ENCODE measurements around the gene KRT33B.
"Not testable (repeated sequence)": the region's sequence is repeated elsewhere in the genome, so short reads cannot be mapped to it uniquely, and the experiment has no call there.

KRT33B gene

DNA sequence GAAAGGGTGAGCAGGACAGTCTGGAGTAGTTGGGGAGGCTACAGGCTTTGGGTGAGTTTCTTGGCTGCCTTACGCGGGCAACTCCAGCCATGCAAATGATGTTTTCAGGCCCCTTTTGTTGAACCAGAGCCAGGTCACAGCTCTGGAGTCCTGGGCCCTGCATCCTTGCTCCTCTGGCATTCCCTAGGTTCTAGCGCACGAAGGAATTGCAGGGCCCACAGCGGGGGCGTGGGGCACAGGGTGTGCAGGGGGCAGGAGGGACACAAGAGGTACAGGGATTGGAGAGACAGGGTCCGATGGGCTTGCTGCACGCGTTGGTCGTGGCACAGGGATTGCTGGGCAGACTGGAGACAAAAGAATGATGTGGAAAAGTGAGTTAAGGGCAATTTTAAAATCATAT is 24.2 kb upstream of the KRT33B start:
- Histone ChIP-seq H3K9me3 (ENCODE audit: control insufficient read depth in 1 of 2, low read length in 2 of 2) (no peaks in the 10 kb centered on the region), H3K4me3 (ENCODE audit: low read depth in 1 of 2, low read length in 2 of 2) (no peak overlapping the region), H3K27me3 (ENCODE audit: control insufficient read depth in 1 of 2, insufficient read depth in 2 of 2, low read length in 2 of 2) (no peaks in the 10 kb centered on the region), H3K36me3 (ENCODE audit: control insufficient read depth in 1 of 2, insufficient read depth in 2 of 2, low read length in 2 of 2) (no peaks in the 10 kb centered on the region), H3K27ac (ENCODE audit: low read depth, low read length) (no peak overlapping the region), H3K4me1 (ENCODE audit: control insufficient read depth in 1 of 2, insufficient read depth in 2 of 2, low read length in 2 of 2) (no peaks in the 10 kb centered on the region), H3K9ac (ENCODE audit: low read depth in 1 of 2, low read length in 2 of 2) (no peak overlapping the region)

DNA sequence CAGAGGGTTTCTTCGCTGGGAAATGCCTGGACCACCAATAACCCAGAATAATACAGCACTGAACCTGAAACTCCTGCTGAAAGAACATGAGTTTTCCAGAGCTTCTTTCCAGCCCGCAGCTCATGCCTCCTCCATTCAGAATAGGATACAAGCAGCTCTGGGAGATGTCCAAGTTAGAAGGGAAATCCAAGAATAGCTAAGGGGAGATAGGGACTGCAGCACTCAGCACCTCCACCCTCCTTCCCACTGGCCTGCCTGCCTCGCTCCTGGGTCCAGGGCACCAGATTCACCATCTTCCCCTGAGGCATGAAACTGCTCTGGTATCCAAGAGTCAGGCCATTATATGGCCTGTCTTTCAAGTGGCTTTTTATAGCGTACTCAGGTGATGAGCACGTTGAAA is 23.7 kb upstream of the KRT33B start:
- Histone ChIP-seq H3K36me3 (ENCODE audit: control insufficient read depth in 1 of 2, insufficient read depth in 2 of 2, low read length in 2 of 2) (no peaks in the 10 kb centered on the region), H3K27me3 (ENCODE audit: control insufficient read depth in 1 of 2, insufficient read depth in 2 of 2, low read length in 2 of 2) (no peaks in the 10 kb centered on the region)

DNA sequence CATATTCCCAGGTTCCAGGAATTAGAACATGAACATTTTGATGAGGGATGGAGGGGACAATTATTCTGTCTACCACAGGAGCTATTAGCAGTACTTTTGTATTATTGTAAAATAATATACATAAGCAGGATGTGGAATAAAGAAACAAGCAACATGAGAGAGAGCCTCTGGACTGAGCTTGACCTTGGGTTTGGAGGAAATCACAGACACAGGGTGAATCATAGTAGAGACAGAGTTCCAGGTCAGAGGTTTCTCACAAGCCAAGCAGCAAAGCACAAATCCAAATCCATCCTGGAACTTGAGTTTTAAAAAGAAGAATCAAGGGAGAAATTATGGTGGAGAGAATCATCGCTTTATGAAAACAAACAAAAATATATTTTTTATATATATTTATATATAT is 22.7 kb upstream of the KRT33B start:
- Histone ChIP-seq H3K4me3 (ENCODE audit: low read depth in 1 of 2, low read length in 2 of 2) (no peak overlapping the region), H3K9ac (ENCODE audit: low read depth in 1 of 2, low read length in 2 of 2) (no peak overlapping the region), H3K36me3 (ENCODE audit: control insufficient read depth in 1 of 2, insufficient read depth in 2 of 2, low read length in 2 of 2) (no peaks in the 10 kb centered on the region), H3K4me1 (ENCODE audit: control insufficient read depth in 1 of 2, insufficient read depth in 2 of 2, low read length in 2 of 2) (no peaks in the 10 kb centered on the region), H3K27me3 (ENCODE audit: control insufficient read depth in 1 of 2, insufficient read depth in 2 of 2, low read length in 2 of 2) (no peaks in the 10 kb centered on the region), H3K27ac (ENCODE audit: low read depth, low read length) (no peak overlapping the region), H3K9me3 (ENCODE audit: control insufficient read depth in 1 of 2, low read length in 2 of 2) (no peaks in the 10 kb centered on the region)

More for the DNA sequence above, 23.7 kb upstream of the KRT33B start:
- Histone ChIP-seq H3K9ac (ENCODE audit: low read depth in 1 of 2, low read length in 2 of 2) (no peak overlapping the region), H3K27ac (ENCODE audit: low read depth, low read length) (no peak overlapping the region), H3K4me1 (ENCODE audit: control insufficient read depth in 1 of 2, insufficient read depth in 2 of 2, low read length in 2 of 2) (no peaks in the 10 kb centered on the region), H3K4me3 (ENCODE audit: low read depth in 1 of 2, low read length in 2 of 2) (no peak overlapping the region), H3K9me3 (ENCODE audit: control insufficient read depth in 1 of 2, low read length in 2 of 2) (no peaks in the 10 kb centered on the region)

DNA sequence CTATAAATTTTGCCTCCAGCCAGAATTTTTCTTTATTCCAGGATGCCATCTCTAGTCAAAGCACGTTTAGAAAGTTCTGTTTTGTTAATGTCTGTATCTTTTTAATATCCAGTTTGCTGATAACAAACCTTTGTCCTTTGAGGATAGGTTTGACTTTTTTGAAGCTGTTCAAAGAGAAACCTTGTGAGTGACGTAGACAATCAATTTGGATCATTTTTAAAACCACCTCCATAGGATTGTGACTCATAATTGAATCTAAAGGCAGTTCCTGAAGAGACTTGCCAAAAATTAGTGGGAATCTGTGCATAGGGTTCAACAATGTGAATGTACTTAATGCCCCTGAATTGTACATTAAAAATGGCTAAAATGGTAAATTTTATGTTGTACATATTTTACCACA is 21.9 kb upstream of the KRT33B start:
- no peaks in the 10 kb centered on the region for H3K27me3 ChIP-seq (ENCODE audit: control insufficient read depth in 1 of 2, insufficient read depth in 2 of 2, low read length in 2 of 2)
- H3K9me3 ChIP-seq (ENCODE audit: control insufficient read depth in 1 of 2, low read length in 2 of 2) = no peaks in the 10 kb centered on the region
- no peak overlapping the region for H3K27ac ChIP-seq (ENCODE audit: low read depth, low read length)
- no peak overlapping the region for H3K4me3 ChIP-seq (ENCODE audit: low read depth in 1 of 2, low read length in 2 of 2)
- H3K4me1 ChIP-seq (ENCODE audit: control insufficient read depth in 1 of 2, insufficient read depth in 2 of 2, low read length in 2 of 2) = no peaks in the 10 kb centered on the region
- H3K36me3 ChIP-seq (ENCODE audit: control insufficient read depth in 1 of 2, insufficient read depth in 2 of 2, low read length in 2 of 2) = no peaks in the 10 kb centered on the region
- no peak overlapping the region for H3K9ac ChIP-seq (ENCODE audit: low read depth in 1 of 2, low read length in 2 of 2)

DNA sequence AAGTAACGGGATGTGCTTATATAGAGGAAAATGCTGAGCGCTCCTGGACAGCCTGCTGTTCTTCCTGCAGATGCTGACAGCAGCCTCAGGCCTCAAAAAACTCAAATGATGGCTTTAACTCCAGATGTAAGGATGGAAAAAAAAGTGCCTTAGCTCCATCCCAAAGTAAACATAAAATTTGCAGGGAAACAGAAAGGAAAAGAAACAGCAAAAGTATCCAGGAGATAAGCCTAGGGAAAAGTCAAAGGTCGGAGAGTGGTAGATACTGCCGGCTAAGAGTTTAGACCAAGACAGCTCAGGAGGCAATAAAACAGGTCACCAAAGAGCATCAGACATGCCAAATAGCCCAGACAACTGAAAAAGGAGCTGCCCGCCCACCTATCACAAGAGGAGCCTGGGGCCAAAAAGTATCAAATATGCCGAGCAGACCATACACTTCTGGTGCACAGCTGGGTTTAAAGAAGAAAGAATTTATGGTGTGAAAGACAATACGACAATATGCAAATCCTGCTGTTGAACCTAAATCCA is 20.9 kb upstream of the KRT33B start:
- Histone ChIP-seq H3K36me3 (ENCODE audit: control insufficient read depth in 1 of 2, insufficient read depth in 2 of 2, low read length in 2 of 2) (no peaks in the 10 kb centered on the region), H3K4me1 (ENCODE audit: control insufficient read depth in 1 of 2, insufficient read depth in 2 of 2, low read length in 2 of 2) (no peaks in the 10 kb centered on the region), H3K9me3 (ENCODE audit: control insufficient read depth in 1 of 2, low read length in 2 of 2) (no peaks in the 10 kb centered on the region), H3K4me3 (ENCODE audit: low read depth in 1 of 2, low read length in 2 of 2) (no peak overlapping the region), H3K27ac (ENCODE audit: low read depth, low read length) (no peak overlapping the region), H3K9ac (ENCODE audit: low read depth in 1 of 2, low read length in 2 of 2) (no peak overlapping the region), H3K27me3 (ENCODE audit: control insufficient read depth in 1 of 2, insufficient read depth in 2 of 2, low read length in 2 of 2) (no peaks in the 10 kb centered on the region)

DNA sequence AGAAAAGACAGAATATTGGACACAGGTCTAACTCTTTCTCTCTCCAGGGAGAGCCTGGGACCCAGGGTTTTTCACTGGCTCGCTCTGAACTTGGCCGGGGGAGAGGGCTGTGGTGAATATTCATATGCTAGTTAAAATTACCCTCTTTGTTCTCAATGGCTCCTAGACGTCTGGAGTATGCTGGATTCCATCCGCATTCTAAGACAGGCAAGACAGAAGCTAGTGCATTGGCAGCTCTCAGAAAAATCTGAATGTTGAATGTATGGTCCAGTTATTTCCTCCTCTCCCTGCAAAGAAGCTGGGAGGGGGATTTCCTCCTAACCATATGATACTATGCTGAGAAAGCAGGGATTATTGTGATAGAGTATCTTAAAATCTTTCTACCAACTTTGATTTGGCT is 18.1 kb upstream of the KRT33B start:
- H3K4me1 ChIP-seq (ENCODE audit: control insufficient read depth in 1 of 2, insufficient read depth in 2 of 2, low read length in 2 of 2) = no peaks in the 10 kb centered on the region
- no peak overlapping the region for H3K4me3 ChIP-seq (ENCODE audit: low read depth in 1 of 2, low read length in 2 of 2)
- no peak overlapping the region for H3K27ac ChIP-seq (ENCODE audit: low read depth, low read length)
- H3K27me3 ChIP-seq (ENCODE audit: control insufficient read depth in 1 of 2, insufficient read depth in 2 of 2, low read length in 2 of 2) = no peaks in the 10 kb centered on the region
- H3K9ac ChIP-seq (ENCODE audit: low read depth in 1 of 2, low read length in 2 of 2) = no peak overlapping the region
- no peaks in the 10 kb centered on the region for H3K36me3 ChIP-seq (ENCODE audit: control insufficient read depth in 1 of 2, insufficient read depth in 2 of 2, low read length in 2 of 2)
- no peaks in the 10 kb centered on the region for H3K9me3 ChIP-seq (ENCODE audit: control insufficient read depth in 1 of 2, low read length in 2 of 2)

DNA sequence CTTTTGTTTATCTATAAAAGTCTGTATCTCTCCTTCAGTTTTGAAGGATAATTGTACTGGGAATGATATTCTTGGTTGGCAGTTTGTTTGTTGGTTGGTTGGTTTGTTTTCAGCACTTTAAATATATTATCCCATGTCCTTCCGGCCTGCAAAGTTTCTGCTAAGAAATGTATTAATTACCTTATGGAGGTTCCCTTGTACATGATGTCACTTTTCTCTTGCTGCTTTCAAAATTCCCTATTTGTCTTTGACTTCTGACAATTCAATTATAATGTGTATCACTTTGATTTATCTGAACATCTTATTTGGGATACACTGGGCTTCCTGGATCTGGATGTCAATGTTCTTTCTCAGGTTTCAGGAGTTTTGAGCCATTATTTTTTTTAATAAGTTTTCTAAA is 16.6 kb upstream of the KRT33B start:
- Histone ChIP-seq H3K36me3 (ENCODE audit: control insufficient read depth in 1 of 2, insufficient read depth in 2 of 2, low read length in 2 of 2) (no peaks in the 10 kb centered on the region), H3K4me1 (ENCODE audit: control insufficient read depth in 1 of 2, insufficient read depth in 2 of 2, low read length in 2 of 2) (no peaks in the 10 kb centered on the region), H3K4me3 (ENCODE audit: low read depth in 1 of 2, low read length in 2 of 2) (no peak overlapping the region), H3K27ac (ENCODE audit: low read depth, low read length) (no peak overlapping the region), H3K9ac (ENCODE audit: low read depth in 1 of 2, low read length in 2 of 2) (no peak overlapping the region), H3K9me3 (ENCODE audit: control insufficient read depth in 1 of 2, low read length in 2 of 2) (no peaks in the 10 kb centered on the region), H3K27me3 (ENCODE audit: control insufficient read depth in 1 of 2, insufficient read depth in 2 of 2, low read length in 2 of 2) (no peaks in the 10 kb centered on the region)

DNA sequence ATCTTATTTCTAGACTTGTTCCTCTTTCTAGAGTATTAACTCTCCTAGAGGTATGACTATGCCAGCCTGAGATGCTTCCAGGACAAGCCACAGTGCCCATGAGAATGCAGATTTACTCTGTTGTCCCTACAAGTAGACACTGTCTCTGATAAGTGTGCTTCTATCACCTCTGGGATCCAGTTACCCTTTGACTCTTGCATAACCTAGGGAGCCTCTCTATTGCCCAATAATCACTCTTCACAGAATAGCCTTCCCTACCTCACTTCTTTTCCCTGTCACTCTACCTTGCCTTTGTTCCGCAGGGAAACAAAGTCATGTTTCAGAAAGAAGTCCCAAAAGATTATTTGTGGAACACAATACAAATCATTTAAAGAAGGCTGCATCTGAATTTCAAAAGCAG is 14.1 kb upstream of the KRT33B start:
- no peaks in the 10 kb centered on the region for H3K36me3 ChIP-seq (ENCODE audit: control insufficient read depth in 1 of 2, insufficient read depth in 2 of 2, low read length in 2 of 2)

DNA sequence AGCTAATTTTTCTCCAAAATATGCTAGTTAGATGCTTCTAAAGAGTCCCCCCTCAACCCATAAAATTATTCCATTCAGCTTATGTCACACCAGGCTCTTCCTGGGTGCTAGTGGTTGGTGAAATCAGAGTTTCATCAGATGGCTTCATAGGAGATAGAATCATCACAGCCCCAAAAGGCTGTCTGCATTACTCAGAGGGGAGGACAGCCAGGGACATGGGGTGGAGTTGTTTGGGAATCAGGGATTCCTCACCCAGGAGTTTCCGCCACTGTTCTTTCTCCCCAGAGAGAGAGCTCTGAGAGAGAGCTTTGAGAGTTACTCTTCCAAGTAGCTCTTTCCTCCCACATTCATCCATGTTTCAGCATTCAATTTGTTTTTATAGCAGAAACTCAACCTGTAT is 12.8 kb upstream of the KRT33B start:
- H3K4me1 ChIP-seq (ENCODE audit: control insufficient read depth in 1 of 2, insufficient read depth in 2 of 2, low read length in 2 of 2) = no peaks in the 10 kb centered on the region
- no peak overlapping the region for H3K4me3 ChIP-seq (ENCODE audit: low read depth in 1 of 2, low read length in 2 of 2)
- H3K27me3 ChIP-seq (ENCODE audit: control insufficient read depth in 1 of 2, insufficient read depth in 2 of 2, low read length in 2 of 2) = peaks cover 0 to 5% of the 10 kb centered on the region in 2 donors
- H3K36me3 ChIP-seq (ENCODE audit: control insufficient read depth in 1 of 2, insufficient read depth in 2 of 2, low read length in 2 of 2) = no peaks in the 10 kb centered on the region
- H3K27ac ChIP-seq (ENCODE audit: low read depth, low read length) = no peak overlapping the region
- no peaks in the 10 kb centered on the region for H3K9me3 ChIP-seq (ENCODE audit: control insufficient read depth in 1 of 2, low read length in 2 of 2)
- no peak overlapping the region for H3K9ac ChIP-seq (ENCODE audit: low read depth in 1 of 2, low read length in 2 of 2)

More for the DNA sequence above, 14.1 kb upstream of the KRT33B start:
- Histone ChIP-seq H3K27me3 (ENCODE audit: control insufficient read depth in 1 of 2, insufficient read depth in 2 of 2, low read length in 2 of 2) (no peaks in the 10 kb centered on the region), H3K4me1 (ENCODE audit: control insufficient read depth in 1 of 2, insufficient read depth in 2 of 2, low read length in 2 of 2) (no peaks in the 10 kb centered on the region), H3K9ac (ENCODE audit: low read depth in 1 of 2, low read length in 2 of 2) (no peak overlapping the region), H3K9me3 (ENCODE audit: control insufficient read depth in 1 of 2, low read length in 2 of 2) (no peaks in the 10 kb centered on the region), H3K27ac (ENCODE audit: low read depth, low read length) (no peak overlapping the region), H3K4me3 (ENCODE audit: low read depth in 1 of 2, low read length in 2 of 2) (no peak overlapping the region)

DNA sequence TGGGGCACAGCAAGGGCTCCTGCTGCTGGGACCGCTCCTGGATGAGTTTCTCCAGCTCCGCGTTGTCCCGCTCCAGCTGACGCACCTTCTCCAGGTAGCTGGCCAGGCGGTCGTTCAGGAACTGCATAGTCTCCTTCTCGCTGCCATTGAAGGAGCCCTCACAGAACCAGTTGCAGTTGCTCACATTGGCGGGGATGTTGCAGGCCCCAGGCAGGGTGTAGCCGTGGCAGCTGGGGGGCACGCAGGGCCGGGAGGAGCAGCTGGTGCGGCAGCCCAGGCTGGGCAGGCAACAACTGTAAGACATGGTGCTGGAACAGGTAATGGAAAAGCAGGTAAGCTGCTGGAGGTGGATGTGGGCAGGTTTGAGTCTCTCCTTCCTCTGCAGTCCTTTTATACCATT is 12.3 kb upstream of the KRT33B start, which contains the start of gene KRT34:
Gene KRT34 (minus strand): TSS at position 364 of the 400 bp plus-strand sequence. CDS start 60 bp downstream, at position 304.
- H3K36me3 ChIP-seq (ENCODE audit: control insufficient read depth in 1 of 2, insufficient read depth in 2 of 2, low read length in 2 of 2); H3K9ac ChIP-seq (ENCODE audit: low read depth in 1 of 2, low read length in 2 of 2); H3K4me1 ChIP-seq (ENCODE audit: control insufficient read depth in 1 of 2, insufficient read depth in 2 of 2, low read length in 2 of 2); H3K4me3 ChIP-seq (ENCODE audit: low read depth in 1 of 2, low read length in 2 of 2); H3K27ac ChIP-seq (ENCODE audit: low read depth, low read length); H3K9me3 ChIP-seq (ENCODE audit: control insufficient read depth in 1 of 2, low read length in 2 of 2); H3K27me3 ChIP-seq (ENCODE audit: control insufficient read depth in 1 of 2, insufficient read depth in 2 of 2, low read length in 2 of 2): not testable (repeated sequence)

DNA sequence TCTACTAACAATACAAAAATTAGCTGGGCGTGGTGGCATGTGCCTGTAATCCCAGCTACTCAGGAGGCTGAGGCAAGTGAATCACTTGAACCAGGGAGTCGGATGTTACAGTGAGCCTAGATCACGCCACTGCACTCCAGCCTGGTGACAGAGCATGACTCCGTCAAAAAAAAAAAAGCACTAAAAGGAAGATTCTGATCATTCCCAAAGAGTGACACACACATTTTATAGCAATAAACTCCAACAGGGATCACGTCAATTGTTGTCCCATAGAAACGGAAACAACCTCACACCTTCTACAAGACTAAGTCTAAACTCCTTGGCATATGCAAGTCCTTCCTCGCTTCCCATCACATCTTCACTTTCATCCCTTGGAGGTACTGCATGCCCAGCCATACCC is 10.5 kb upstream of the KRT33B start:
- not testable (repeated sequence) for H3K27ac ChIP-seq (ENCODE audit: low read depth, low read length); H3K4me3 ChIP-seq (ENCODE audit: low read depth in 1 of 2, low read length in 2 of 2); H3K27me3 ChIP-seq (ENCODE audit: control insufficient read depth in 1 of 2, insufficient read depth in 2 of 2, low read length in 2 of 2)

More for the DNA sequence above, 10.5 kb upstream of the KRT33B start:
- H3K36me3 ChIP-seq (ENCODE audit: control insufficient read depth in 1 of 2, insufficient read depth in 2 of 2, low read length in 2 of 2); H3K4me1 ChIP-seq (ENCODE audit: control insufficient read depth in 1 of 2, insufficient read depth in 2 of 2, low read length in 2 of 2); H3K9ac ChIP-seq (ENCODE audit: low read depth in 1 of 2, low read length in 2 of 2); H3K9me3 ChIP-seq (ENCODE audit: control insufficient read depth in 1 of 2, low read length in 2 of 2): not testable (repeated sequence)
